K562 (cell line): ENCODE results near the gene RHEBL1. TPM values are rescaled to one million over a fixed set of nuclear protein-coding genes. Genes with fewer than 3 reads are reported as not detected.

ENCODE experiments used
- ATAC-seq: fragments of 200-7000 bp; cut with Tn5 transposase; 3 replicates; pipeline ENCODE4 v1.9.1; 2020; ENCODE audit warnings: moderate library complexity
- BruUV-seq: library from RNA; stranded (reverse); fragments of 400-500 nt; replicated peaks from 2 replicates; lab custom pipeline; 2021; lab: Mats Ljungman, UMichigan
- CTCF ChIA-PET: fragments of 300-600 bp; formaldehyde crosslinking; extraction: SDS; loops from one replicate; lab custom pipeline; 2021; ENCODE audit warnings: low intra/inter-chr PET ratio; lab: Yijun Ruan, JAX
- POLR2A ChIA-PET: fragments of 300-600, 350-650 bp; sonication (Branson Sonifier 250); formaldehyde crosslinking; extraction: SDS; loops from one replicate; lab custom pipeline; 2021; ENCODE audit warnings: antibody characterized with exemption, inconsistent platforms; lab: Yijun Ruan, JAX
- DNase-seq, 4 experiments: peaks; one replicate each; pipeline versions ENCODE4 v3.0.0 to v3.0.0-alpha.2; 2011 to 2018; ENCODE audit warnings: low spot score in 3 of 4, mixed read lengths in 3 of 4; ENCODE audit errors: extremely low read depth in 1 of 4
- FAIRE-seq: peaks from 2 replicates; lab custom pipeline; 2011; peaks lifted over from hg19 to GRCh38; lab: Jason Lieb, UNC
- H2AFZ ChIP-seq: 2 replicates; pipeline ENCODE4 v1.6.0; 2011; ENCODE audit warnings: low read depth, low read length, control low read depth, inconsistent platforms
- H3K27ac ChIP-seq: fragments of 200-600 bp; 3 replicates; pipeline ENCODE4 v1.8.0; 2011; ENCODE audit warnings: low read depth, mild to moderate bottlenecking, control low read depth, inconsistent platforms, low read length, moderate library complexity, mixed read lengths; ENCODE audit errors: extremely low read depth
- H3K27me3 ChIP-seq, 2 experiments: fragments of 300-600 bp in 1 of 2; 2 replicates in 1 of 2; 3 replicates in 1 of 2; pipeline versions ENCODE4 v1.6.0 to v1.8.0; 2011; ENCODE audit warnings: inconsistent platforms in 2 of 2, low read length in 2 of 2, mild to moderate bottlenecking in 1 of 2, mixed read lengths in 1 of 2, moderate library complexity in 1 of 2; ENCODE audit not compliant: control insufficient read depth in 2 of 2, insufficient read depth in 2 of 2
- H3K36me3 ChIP-seq: fragments of 300-600 bp; 3 replicates; pipeline ENCODE4 v1.8.0; 2011; ENCODE audit warnings: mild to moderate bottlenecking, low read length, inconsistent platforms; ENCODE audit not compliant: control insufficient read depth, insufficient read depth
- H3K4me1 ChIP-seq, 2 experiments: fragments of 200-600 bp in 1 of 2; replicated peaks in 1 of 2; 2 replicates in 1 of 2; 3 replicates in 1 of 2; pipeline versions ENCODE4 v1.5.1 to v1.8.0; 2011; ENCODE audit warnings: inconsistent platforms in 2 of 2, low read length in 2 of 2, mild to moderate bottlenecking in 1 of 2, mixed read lengths in 1 of 2, moderate library complexity in 1 of 2; ENCODE audit not compliant: control insufficient read depth in 2 of 2, insufficient read depth in 2 of 2
- H3K4me2 ChIP-seq: 2 replicates; pipeline ENCODE4 v1.6.1; 2011; ENCODE audit warnings: low read length, control low read depth, inconsistent platforms, mixed read lengths; ENCODE audit not compliant: insufficient read depth
- H3K4me3 ChIP-seq: fragments of 200-600 bp; sonication (generic), shearing (Covaris generic); 2 replicates; pipeline ENCODE4 v1.5.1; 2016; ENCODE audit warnings: control low read depth, inconsistent platforms
- H3K79me2 ChIP-seq: fragments of 200-600 bp; 3 replicates; pipeline ENCODE4 v1.8.0; 2011; ENCODE audit warnings: low read length, inconsistent platforms; ENCODE audit not compliant: control insufficient read depth, insufficient read depth
- H3K9ac ChIP-seq, 2 experiments: 2 replicates each; pipeline versions ENCODE4 v1.6.0 to v1.6.1; 2011; ENCODE audit warnings: low read depth in 2 of 2, low read length in 2 of 2, control low read depth in 1 of 2, inconsistent platforms in 1 of 2, mild to moderate bottlenecking in 1 of 2, mixed read lengths in 1 of 2; ENCODE audit not compliant: insufficient read depth in 1 of 2
- H3K9me1 ChIP-seq: one replicate; pipeline ENCODE4 v1.6.0; 2011; ENCODE audit warnings: inconsistent platforms, mild to moderate bottlenecking, low read length, moderate library complexity; ENCODE audit not compliant: control insufficient read depth, insufficient read depth
- H3K9me3 ChIP-seq: replicated peaks from 2 replicates; pipeline ENCODE4 v1.5.1; 2011; ENCODE audit warnings: low read depth, low read length, inconsistent platforms; ENCODE audit not compliant: control insufficient read depth, insufficient read depth
- H4K20me1 ChIP-seq: replicated peaks from 2 replicates; pipeline ENCODE4 v1.6.1; 2011; ENCODE audit warnings: low read length, inconsistent platforms, mixed read lengths; ENCODE audit not compliant: control insufficient read depth, insufficient read depth
- HMG20B ChIP-seq: fragments of 250-450 bp; sonication (Bioruptor Pico); IDR thresholded peaks from 2 replicates; pipeline ENCODE4 v1.5.0; 2021; ENCODE audit warnings: mild to moderate bottlenecking
- KDM4B ChIP-seq, 2 experiments: fragments of 450-650 bp in 1 of 2; sonication (generic) in 1 of 2; IDR thresholded peaks; 2 replicates each; pipeline ENCODE4 v1.6.1; 2016 to 2017; ENCODE audit warnings: borderline replicate concordance in 2 of 2, antibody characterized with exemption in 1 of 2, low read depth in 1 of 2, mild to moderate bottlenecking in 1 of 2
- NR4A1 ChIP-seq, 2 experiments: fragments of 250-450 bp in 1 of 2; fragments of 450-650 bp in 1 of 2; sonication (Bioruptor Pico) in 1 of 2; IDR thresholded peaks; 2 replicates each; pipeline versions ENCODE4 v1.4.0 to v1.6.1; 2016 to 2020; ENCODE audit warnings: mild to moderate bottlenecking in 2 of 2, missing compliant biosample characterization in 1 of 2, missing genetic modification characterization in 1 of 2, moderate library complexity in 1 of 2
- RBFOX2 ChIP-seq: fragments of 200-400 bp; formaldehyde crosslinking; IDR thresholded peaks from 2 replicates; pipeline ENCODE4 v1.6.1; 2017; ENCODE audit warnings: low read depth, mild to moderate bottlenecking, low read length, moderate library complexity
- ZNF518B ChIP-seq: fragments of 250-450 bp; sonication (Bioruptor Pico); IDR thresholded peaks from 2 replicates; pipeline ENCODE4 v1.5.0; 2021; ENCODE audit warnings: mild to moderate bottlenecking, moderate library complexity
- WGBS: fragments of 100-300 bp; shearing (Covaris generic); methylation state at CpG from one replicate; pipeline ENCODE4 v1.1.6; 2016; ENCODE audit warnings: low coverage, mixed read lengths; ENCODE audit not compliant: insufficient coverage; ENCODE audit errors: missing lambda C conversion rate; 5-methylcytosine and 5-hydroxymethylcytosine counted together
- in situ Hi-C: fragments of 300-500 bp; cut with MboI; formaldehyde crosslinking; loops from 4 replicates; pipeline ENCODE4 v1.15.0; 2018; ENCODE audit warnings: inconsistent platforms, mixed read lengths
- intact Hi-C: fragments of 100-400 bp; cut with micrococcal nuclease; formaldehyde crosslinking; loops from 2 replicates; pipeline ENCODE4 v1.14.2; 2022
- polyA plus RNA-seq, 8 experiments: library from polyadenylated mRNA; depleted of rRNA in 4 of 8; stranded (reverse) in 5 of 8; unstranded in 3 of 8; fragments of >200 nt; fragmentation: Nextera tagmentation in 2 of 8; fragmentation: Illumina TruSeq in 1 of 8; extraction: Ambion mirVana in 2 of 8; extraction: Trizol in 1 of 8; gene quantifications; 2 replicates each; pipeline versions ENCODE4 v1.2.1 to v1.2.3, GENCODE V29; 2011 to 2014; ENCODE audit warnings: inconsistent platforms in 1 of 8, missing spikeins in 1 of 8
- total RNA-seq, 7 experiments: library from RNA; depleted of rRNA in 6 of 7; stranded (reverse); fragments of >200 nt in 6 of 7; fragmentation: Illumina TruSeq in 2 of 7; extraction: Trizol in 2 of 7; gene quantifications; 2 replicates each; pipeline versions ENCODE4 v1.2.1 to v1.2.3, GENCODE V29; 2011 to 2021; ENCODE audit warnings: low replicate concordance in 1 of 7
- TF ChIP-seq, protein P1 (sequence below): fragments of 250-450 bp; sonication (Bioruptor Pico); IDR thresholded peaks from 2 replicates; pipeline ENCODE4 v1.6.1; 2021; ENCODE audit warnings: mild to moderate bottlenecking

RHEBL1 gene
- total and polyA plus RNA-seq, 9 of the 15 experiments (the other 6 are each of a cell fraction or from before 2014, with no cell fraction given): 4.3 to 36.1 (median 8.2) TPM

- Histone ChIP-seq H3K9ac (peak overlapping the region in 1 of 2 experiments; percentile 4; a peak in 1 of 4 replicates), H3K9me3 (no peaks in the 10 kb centered on the region), H2AFZ (no peak overlapping the region), H3K9me1 (peaks cover 4% of the 10 kb centered on the region), H4K20me1 (peaks cover 54% of the 10 kb centered on the region), H3K36me3 (peaks cover 75% of the 10 kb centered on the region), H3K27ac (no peak overlapping the region), H3K4me2 (no peak overlapping the region), H3K27me3 (no peaks in the 10 kb centered on the region), H3K79me2 (peaks cover 64% of the 10 kb centered on the region), H3K4me3 (no peak overlapping the region), H3K4me1 (peaks cover 9 to 12% of the 10 kb centered on the region in 2 experiments; a peak in 4 of 5 replicates)
- no TSS peak for BruUV-seq
- ATAC-seq (no peak), FAIRE-seq (no peak), DNase-seq (no peak)
- ChIA-PET POLR2A (interaction anchor here (0.7 to 6.4 kb wide), 4 partner anchors 9 to 76 kb away, joined by 4 to 40 read pairs (median 8); partner anchors contain the start of gene TUBA1B), CTCF (no interaction called here)
- 100% methylated on average over 10 of the region's 10 CpGs for WGBS
- intact Hi-C loops: no loop called here
- in situ Hi-C loops: no loop called here
- TF ChIP-seq RBFOX2 (peak; percentile 40; the same call in 1 of the 2 replicates), HMG20B (CRISPR knock-in tag) (no peak)
Observed at GRCh38 chr12:49054524-49054923, 15.3 kb downstream of the RHEBL1 start.

GRCh38 chr12:49054096-49054495 lies 15.7 kb downstream of the RHEBL1 start:
- POLR2A ChIA-PET: interaction anchor here (2.0 to 2.1 kb wide), 2 partner anchors 15 to 16 kb away, joined by 5 to 10 read pairs; no protein-coding TSS in a partner anchor
- CTCF ChIA-PET: no interaction called here
- ATAC-seq: no peak
- Histone ChIP-seq H3K4me1 (peaks cover 6 to 12% of the 10 kb centered on the region in 2 experiments; a peak in 3 of 5 replicates), H3K9me3 (no peaks in the 10 kb centered on the region), H2AFZ (no peak overlapping the region)
- BruUV-seq: no TSS peak
- WGBS: 96% methylated on average over 4 of the region's 5 CpGs
- TF ChIP-seq KDM4B (IDR thresholded peaks at IDR 0.05; ENCODE audit: borderline replicate concordance in 2 of 2, low read depth in 1 of 2): no peak
- TF ChIP-seq NR4A1 (CRISPR knock-in tag; IDR thresholded peaks at IDR 0.05): no peak
- TF ChIP-seq NR4A1 (tag; IDR thresholded peaks at IDR 0.05): no peak
- TF ChIP-seq, protein P1, sequence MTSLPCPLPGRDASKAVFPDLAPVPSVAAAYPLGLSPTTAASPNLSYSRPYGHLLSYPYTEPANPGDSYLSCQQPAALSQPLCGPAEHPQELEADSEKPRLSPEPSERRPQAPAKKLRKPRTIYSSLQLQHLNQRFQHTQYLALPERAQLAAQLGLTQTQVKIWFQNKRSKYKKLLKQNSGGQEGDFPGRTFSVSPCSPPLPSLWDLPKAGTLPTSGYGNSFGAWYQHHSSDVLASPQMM: no peak
- no peak for TF ChIP-seq ZNF518B (CRISPR knock-in tag)
- TF ChIP-seq, all 486 proteins: peak for 0
- Histone ChIP-seq H3K79me2 (peaks cover 60% of the 10 kb centered on the region), H3K9me1 (peaks cover 4% of the 10 kb centered on the region), H3K36me3 (peaks cover 79% of the 10 kb centered on the region), H3K27ac (no peak overlapping the region), H4K20me1 (peaks cover 50% of the 10 kb centered on the region), H3K4me3 (no peak overlapping the region), H3K27me3 (no peaks in the 10 kb centered on the region), H3K9ac (peak overlapping the region in 1 of 2 experiments; percentile 4; a peak in 1 of 4 replicates), H3K4me2 (no peak overlapping the region)
- no peak for DNase-seq
- FAIRE-seq: no peak
- intact Hi-C loops (no loop called here), in situ Hi-C loops (no loop called here)
